Activated T-cell treated with anti-CD3 and anti-CD28 coated beads for 1 hour (primary cell): Measurements from ENCODE around the gene DLG2.
"Not testable (repeated sequence)": the region's sequence is repeated elsewhere in the genome, so short reads cannot be mapped to it uniquely, and the experiment has no call there.

Experiments
- DNase-seq: peaks from one replicate; pipeline ENCODE4 v3.0.0-alpha.2; 2020; ENCODE audit warnings: low read depth

DLG2 gene

DNA sequence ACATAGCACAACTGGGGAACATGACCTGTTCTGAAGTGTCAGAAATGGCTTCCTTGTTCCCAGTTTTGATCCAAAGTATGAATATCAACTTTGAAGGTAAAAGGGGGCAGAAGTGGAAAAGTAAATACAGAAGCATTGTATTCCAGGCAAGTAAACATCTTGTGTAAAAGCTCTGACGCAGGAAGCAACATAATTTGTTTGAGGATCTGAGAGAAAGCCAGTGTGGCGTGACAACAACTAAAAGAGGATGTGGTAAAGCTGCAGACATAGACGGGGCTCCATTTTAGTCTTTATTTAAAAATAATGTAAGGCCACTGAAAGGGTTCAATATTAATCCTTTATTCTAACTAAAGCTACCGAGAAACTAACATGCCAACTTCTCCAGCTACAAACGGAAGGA is 310.2 kb downstream of the DLG2 start:
- DNase-seq, result no peak

DNA sequence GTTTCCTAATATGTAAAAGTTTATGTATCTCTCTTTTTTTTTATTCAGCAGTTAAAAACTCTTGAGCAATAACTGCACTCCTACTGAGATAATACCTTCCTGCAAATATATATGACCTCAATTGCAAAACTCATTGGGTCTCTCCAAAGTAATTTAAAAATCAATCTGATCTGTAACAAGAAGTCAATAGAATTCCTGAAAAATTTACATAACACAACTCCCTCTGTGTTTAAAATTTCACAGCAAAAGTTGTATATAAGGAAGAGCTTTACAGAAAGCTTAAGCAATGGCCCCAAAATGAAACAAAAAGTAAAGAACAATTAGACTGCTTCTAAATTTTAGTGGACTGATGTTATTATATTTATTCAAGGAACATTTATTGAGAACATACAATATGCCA is 313.4 kb downstream of the DLG2 start:
- DNase-seq, result no peak

DNA sequence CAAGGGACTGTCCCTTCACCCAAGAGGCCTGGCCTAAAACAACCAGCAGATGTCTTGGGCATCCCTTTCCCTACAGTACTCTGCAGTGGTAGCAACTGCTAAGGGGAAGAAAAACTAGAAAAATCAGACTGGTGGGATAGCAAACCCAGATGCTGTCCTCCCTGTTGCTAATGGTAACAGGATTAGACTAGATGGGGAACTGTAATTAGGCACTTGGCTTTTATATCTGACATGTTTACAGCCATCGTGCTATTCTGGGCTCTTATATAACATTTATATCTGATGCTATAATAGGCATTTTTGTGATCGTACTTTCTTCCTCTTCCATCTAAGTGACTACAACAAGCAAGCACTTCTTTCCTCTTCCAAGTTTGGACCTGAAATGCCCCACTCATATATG is 316.7 kb downstream of the DLG2 start:
- DNase-seq, result no peak

DNA sequence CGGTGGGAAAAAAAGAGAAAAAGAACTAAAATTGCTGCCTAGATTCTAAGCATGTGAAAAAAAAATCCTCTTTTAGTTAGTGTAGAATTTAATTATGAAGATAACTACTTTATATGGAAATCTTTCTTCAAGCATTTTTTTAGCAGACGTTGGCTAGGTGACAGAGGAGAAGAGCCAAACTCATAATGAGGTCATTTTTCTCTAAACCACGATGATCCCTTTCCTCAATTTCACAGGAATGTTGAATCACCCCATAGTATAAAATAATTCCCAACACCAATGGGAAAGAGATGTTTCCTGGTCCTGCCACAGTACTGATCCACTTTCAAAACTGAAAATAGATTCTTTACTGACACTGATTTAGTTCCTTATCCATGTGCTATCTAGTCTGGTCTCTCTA is 319.8 kb downstream of the DLG2 start:
- no peak for DNase-seq

DNA sequence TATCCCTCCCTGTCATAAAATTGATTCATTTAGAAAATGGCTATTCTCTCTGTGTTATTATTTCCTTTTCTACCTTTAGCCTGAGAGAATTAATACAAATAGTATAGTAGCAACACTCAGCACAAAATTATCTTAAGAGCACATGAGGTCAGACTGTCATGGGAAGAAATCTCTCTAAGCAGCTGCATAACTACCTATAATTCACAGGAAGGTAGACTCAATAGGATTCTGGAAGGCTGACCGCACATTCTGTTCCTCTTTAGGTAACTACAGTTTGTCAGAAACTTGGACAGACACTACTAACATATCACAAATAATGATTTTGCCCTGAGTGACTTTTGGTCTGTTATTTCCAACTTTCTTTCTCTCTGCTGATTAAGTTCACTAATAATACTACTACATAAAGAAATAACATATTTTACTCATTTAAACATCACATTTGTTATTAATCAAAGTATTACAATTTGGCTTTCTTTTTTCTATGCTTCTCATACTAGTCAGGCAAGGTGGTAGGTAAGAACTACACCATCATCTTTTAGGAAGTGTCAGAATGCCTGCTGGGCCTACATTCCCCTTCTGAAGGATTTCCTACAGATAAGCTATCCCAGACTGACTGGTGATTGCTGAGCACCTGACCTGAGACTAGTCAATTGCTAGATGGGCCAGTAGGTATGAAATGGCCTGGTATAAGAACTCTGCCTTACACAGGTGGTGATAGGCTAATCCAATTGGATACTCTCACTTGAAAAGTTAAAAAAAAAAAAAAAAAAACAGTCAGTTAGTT is 325.1 kb downstream of the DLG2 start:
- no peak for DNase-seq

DNA sequence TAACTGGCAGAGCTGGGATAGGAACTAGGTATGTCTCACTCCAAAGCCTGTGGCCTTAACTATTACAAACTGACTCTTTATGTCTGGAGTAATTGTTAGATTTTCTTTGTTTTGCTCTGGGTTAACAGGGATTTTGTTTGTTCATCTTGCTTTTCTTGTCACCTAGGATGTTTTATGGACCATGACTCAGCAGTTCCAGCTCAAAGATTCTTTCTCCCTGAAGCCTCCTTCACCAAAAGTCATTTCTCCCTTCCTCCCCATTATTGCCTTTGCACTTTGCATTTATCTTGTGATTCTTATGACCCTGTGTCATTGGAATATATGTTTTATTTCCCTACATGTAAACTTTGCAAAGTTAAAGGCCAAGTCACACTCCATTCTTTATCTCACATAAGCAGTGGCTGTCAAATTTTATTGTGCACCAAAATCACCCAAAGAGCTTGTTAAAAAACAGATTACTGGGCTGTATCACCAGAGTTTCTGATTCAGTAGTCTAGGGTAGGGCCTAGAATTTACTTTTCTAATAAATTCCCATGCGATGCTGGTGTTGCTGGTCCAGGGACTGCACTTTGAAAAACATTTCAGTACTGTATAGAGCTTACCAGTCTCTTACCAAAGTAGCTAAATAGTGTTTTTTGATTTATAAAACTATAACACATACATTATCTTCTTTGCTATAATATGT is 327.7 kb downstream of the DLG2 start:
- no peak for DNase-seq

DNA sequence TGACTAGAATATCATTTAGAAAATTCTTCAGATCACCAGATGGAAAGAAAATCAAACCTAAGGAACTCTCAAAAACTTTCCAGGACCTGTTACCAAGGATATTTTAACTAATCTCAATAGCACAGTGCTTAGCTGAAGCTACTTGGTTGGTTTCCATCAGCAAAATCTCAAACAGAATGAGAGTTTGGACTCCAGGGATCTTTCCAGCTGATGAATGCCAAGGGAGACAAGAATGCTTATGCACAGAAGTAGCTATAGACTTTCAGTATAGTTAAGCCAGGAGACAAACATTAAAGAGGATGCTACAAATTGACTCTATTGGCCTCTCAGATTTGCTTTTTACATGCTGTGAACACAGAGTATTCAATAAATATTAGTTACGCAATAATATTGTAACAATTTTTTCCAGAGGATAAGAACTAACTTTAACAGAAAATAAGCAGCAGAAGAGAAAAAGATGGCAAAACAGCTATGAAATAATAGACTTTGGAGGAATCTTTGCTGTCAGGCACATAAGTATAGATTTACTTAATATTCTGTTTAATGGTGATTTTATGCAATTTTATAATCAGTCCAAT is 331.4 kb downstream of the DLG2 start:
- no peak for DNase-seq

DNA sequence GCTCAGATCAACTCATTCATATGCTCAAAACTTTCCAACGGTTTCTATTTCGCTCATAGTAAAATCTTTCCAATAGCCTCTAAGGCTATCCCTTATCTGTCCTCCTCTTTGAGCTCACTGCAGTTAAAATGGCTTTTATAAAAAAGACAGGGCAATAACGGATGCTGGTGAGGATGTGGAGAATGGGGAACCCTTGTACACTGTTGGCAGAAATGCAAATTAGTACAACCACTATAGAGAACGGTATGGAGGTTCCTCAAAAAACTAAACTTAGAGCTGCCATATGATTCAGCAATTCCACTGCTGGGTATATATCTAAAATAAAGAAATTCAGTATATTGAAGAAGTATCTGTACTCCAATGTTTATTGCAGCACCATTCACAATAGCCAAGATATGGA is 345.6 kb downstream of the DLG2 start:
- no peak for DNase-seq

DNA sequence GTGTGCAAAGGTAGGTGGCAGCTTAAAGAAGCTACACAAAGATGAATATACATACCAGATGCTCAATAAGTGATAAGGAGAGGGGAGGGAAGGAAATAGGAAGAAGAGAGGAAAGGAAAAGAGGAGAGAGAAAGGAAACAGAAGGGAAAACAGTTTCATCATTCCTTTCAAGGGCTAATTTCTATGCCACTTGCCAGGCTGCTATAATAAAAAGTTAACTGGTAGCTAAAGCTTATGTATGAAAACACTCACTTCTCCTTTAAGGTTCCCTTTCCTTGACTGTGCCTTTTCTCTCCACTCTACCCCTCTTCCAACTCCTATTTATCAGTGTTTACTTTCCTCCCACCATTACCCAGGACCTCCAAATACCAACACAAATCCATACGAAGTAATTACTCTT is 347.9 kb downstream of the DLG2 start:
- DNase-seq, result no peak

DNA sequence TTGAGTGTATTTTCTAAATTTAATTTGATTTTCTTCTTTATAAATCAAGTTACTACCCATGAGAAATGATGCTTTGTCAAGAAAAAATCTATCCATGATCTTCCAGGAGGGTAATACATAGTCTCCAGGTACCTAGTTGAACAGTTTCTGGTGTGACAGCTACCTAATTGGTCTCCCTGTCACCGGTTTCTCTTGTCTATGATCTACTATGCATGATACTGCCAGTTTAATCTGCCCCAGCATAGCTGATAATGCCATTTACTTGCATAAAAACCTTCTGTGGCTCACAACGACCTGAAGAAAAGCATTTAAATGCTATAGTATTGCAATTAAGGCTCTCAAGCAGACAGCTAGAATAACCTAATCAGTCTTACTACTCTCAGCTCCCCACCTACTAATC is 349.5 kb downstream of the DLG2 start:
- no peak for DNase-seq

DNA sequence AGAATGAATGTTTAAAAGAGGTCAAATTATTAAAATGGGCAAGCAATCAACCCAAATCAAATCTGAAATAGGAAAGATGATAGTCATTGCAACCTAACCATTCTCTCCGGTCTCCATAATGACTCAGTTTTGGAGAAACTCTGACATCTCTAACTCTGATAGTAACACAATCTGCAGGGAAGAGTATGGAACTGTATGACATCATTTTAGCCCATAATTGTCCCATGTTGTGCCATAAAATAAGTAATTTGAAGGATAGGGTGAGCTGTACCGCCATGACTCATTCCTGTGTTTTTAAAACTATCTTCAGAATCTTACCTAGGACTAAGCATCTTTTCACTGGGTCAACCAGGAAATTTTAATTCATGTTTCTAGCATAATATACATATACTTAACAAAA is 350.8 kb downstream of the DLG2 start:
- DNase-seq, result no peak

DNA sequence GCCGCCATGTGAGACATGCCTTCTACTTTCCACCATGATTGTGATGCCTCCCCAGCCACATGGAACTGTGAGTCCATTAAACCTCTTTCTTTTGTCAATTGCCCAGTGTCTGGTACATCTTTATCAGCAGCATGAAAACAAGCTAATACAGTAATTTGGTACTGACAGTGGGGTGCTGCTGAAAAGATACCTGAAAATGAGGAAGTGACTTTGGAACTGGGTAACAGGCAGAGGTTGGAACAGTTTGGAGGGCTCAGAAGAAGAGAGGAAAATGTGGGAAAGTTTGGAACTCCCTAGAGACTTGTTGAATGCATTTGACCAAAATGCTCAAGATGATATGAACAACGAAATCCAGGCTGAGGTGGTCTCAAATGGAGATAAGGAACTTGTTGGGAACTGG is 356.8 kb downstream of the DLG2 start:
- DNase-seq, result not testable (repeated sequence)

DNA sequence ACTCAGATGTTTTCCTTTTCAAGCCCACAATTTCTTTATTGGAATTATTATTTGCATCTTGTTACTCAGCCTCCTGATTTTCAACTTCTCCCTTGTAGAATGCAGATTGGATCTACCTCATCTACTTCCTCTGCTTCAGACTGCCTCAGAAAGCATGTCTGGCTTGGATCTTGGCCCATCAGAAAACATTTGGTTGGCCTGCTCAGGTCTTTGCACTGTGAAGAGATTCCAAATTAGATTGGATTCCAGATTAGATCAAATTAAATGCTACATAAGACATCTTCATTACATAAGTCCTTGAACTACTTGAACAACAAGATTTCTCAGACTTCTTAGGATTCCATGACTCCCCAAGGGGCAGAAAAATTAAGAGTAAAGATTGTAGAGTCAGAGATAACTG is 358.0 kb downstream of the DLG2 start:
- no peak for DNase-seq

DNA sequence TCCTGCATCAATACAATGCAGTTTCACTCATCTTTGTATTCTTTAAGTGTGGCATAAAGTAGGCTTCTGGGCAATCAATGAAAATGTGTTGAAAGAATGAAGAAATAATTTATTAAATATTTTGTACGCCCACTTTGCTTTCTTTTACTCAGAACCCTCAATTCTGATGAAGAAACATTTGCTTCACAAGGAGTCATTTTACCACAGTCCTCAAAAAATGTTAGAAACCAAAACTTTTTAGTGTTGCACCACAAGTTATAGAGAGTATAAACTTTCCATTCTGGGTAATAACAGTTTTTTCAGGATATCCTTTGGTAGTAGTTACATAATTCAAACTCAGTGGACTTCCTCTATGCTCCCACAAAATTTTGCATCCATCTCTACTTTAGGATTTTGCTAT is 360.5 kb downstream of the DLG2 start:
- DNase-seq, result no peak

DNA sequence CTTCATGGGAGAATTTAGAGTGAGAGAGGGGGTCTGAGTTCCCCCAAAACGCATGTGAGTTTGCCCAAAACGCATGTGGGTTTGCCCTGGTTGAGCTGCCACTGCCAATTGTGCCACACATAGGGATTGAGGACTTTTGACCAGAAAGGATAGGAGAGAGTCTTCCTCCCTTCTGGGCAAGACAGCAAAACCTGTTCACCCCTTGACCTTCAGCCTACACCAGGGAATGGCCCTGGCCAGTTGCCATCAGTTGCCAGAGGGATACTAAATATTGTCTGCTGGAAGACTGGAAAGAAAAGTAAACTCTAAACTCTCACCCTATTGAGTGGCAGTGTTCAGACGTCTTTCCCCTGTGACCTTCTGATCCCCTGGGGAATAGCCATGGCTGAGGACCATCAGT is 363.8 kb downstream of the DLG2 start:
- no peak for DNase-seq

DNA sequence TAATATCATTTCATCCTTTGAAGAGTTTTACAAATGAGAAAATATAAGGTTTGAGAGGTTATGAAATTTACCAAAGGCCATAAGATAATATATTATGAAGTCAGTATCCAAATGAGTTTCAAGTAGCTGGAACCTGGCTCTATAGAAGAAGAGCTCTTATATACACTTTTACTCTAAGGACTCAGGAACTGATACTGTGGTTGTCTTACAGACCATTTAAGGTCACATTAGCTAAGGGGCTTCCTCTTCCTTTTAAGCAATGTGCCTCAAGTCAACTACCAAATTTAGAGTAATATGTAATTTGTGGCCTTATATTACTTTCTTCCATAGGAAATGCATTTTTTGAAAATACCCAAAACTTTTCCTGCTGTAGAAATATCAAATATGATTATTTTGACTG is 369.3 kb downstream of the DLG2 start:
- no peak for DNase-seq

DNA sequence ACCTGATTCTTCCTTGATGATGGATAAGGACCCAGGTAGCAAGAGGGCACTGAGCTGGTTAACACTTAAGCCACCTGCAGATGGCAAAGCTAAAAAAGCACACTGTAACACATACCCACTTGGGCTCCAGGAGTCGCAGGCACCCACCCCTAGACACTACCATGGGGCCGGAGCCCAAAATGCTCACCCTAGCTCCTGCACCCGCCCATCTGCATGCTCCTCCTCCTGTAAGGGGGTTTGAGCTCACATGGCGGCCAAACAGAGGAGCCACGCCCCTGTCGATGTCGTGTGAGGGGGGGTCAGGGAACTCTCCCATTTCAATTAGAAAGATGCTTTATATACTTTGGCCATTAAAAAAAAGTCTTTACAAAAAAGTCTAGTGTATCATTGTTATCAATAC is 370.7 kb downstream of the DLG2 start:
- DNase-seq, result no peak

DNA sequence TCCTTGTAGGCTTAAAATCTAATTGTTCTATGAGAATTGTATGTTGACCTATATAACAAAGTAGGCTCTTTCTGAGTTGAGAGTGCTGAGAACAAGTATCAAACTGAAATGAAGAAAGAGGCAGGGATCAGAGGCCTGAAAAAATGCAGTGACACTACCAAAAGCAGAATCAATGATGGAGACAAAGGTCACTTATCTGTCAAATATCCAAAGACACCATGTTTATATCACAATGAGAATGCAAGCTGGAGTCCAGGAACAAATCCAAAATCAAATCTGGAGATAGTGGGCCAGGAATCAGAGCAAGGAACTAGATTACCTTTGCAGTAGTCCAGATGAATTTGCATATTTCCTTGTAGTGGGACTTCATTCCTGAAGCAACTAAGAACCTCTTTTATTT is 377.7 kb downstream of the DLG2 start:
- DNase-seq, result no peak

DNA sequence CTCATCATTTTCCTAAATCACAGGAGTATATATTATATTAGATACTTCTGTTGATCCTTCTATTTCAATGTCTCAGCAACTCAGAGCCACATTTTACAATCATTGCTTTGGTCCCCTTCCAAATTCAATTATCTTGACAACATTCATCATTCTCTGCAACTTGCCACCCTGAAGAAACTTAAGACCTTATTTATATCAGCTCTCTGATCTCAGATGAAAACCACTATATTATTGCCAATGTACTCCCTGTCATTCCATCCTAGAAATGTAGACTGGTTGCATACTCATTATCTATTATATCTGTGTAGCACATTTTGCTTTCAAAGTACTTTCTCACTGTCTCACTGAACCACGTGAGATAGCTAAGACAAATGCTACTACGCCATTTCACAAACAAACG is 379.3 kb downstream of the DLG2 start:
- no peak for DNase-seq

DNA sequence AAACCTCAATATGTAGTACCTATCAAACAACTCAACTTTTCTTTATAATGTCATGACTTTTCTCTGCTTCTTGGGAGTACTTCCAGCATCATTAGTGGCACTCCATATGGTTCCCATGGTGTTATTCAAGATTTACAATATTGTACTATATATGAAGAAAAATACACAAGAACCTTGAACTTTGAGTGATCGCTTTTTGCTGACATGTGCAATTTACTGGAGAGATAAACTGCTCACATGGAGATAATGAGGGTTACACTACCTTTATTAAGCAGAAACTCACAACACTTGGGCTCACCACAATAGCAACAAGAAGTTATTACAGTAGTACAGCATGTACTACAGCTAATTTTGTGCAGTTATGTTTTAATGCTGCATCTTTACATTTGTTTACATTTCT is 388.2 kb downstream of the DLG2 start:
- DNase-seq, result no peak

DNA sequence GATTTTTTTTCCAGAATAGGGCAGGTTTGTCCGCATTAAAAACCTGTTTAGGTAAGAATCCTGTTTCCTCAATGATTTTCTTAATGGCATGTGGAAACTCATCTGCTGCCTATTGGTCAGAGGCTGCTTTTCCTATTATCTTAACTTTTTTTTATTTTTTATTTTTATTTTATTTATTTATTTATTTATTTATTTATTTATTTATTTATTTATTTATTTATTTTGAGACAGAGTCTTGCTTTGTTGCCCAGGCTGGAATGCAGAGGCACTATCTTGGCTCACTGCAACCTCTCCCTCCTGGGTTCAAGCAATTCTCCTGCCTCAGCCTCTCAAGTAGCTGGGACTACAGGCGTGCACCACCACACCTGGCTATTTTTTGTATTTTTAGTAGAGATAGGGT is 389.1 kb downstream of the DLG2 start:
- not testable (repeated sequence) for DNase-seq

DNA sequence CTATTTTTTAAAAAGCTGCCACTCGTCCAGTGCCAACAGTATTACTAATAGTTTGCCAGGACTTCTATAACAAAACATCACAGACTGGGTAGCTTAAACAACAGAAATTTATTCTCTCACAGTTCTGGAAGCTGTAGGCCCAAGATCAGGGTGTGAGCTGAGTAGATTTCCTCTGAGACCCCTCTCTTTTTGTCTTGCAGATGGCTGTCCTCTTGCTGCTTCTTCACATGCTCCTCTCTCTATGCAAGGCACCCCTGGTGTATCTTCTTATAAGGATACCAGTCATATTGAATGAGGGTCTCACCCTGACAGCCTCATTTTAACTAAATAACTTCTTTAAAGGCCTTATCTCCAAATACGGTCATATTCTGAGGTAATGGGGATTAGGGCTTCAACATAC is 390.9 kb downstream of the DLG2 start:
- DNase-seq, result no peak

DNA sequence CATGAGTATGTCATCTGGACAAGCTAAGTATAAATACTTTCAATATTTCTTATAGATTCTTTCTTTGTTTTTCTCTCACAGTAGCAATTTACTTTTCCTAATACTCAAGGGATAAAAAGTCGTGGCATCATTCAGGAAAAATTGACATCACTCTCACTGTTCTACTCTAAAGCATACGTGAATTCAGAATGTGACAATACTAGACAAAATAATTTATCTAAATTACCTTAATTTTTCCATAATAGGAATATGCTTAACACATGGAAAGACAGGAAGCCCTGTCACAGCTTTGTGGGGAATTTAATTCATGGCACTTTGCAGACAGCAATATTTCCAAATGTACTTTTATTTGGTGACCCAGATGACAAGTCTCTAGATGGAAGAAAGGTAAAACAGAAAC is 394.6 kb downstream of the DLG2 start:
- no peak for DNase-seq

DNA sequence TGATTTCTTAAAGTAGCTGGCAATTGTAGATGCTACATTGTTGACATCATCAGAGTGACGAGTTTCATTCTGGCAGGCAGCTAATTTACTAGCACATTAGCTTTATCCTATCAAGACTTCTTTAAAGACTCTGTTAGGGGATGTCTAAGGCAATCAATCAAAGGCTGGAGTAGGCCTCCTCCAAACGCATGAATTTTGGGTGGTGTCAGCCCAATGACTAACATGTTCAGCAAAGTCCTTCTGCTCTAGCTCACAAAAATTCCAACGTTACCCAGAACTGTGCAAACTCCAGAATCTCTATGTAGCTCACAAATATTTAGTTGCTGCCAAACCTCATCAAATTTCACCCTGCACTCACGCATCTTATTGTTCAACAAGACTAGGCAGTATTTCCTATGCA is 395.6 kb downstream of the DLG2 start:
- DNase-seq, result no peak
